Left ventricle myocardium inferior (tissue), 1 donor: ENCODE results near the gene CYBA. TPM values are rescaled to one million over a fixed set of nuclear protein-coding genes. Genes with fewer than 3 reads are reported as not detected.

ENCODE experiments used
- DNase-seq: peaks from one replicate; pipeline ENCODE4 v3.0.0-alpha.2; 2020
- H3K27ac ChIP-seq: fragments of 200-600 bp; replicated peaks from 2 replicates; pipeline ENCODE4 v1.8.0; 2021
- H3K27me3 ChIP-seq: fragments of 200-600 bp; 2 replicates; pipeline ENCODE4 v1.8.0; 2021; ENCODE audit warnings: low read depth
- H3K36me3 ChIP-seq: fragments of 200-600 bp; 2 replicates; pipeline ENCODE4 v1.8.0; 2021
- H3K4me1 ChIP-seq: fragments of 200-600 bp; 2 replicates; pipeline ENCODE4 v1.8.0; 2021
- H3K4me3 ChIP-seq: fragments of 200-600 bp; 2 replicates; pipeline ENCODE4 v1.8.0; 2021; ENCODE audit warnings: mild to moderate bottlenecking, moderate library complexity
- H3K9me3 ChIP-seq: fragments of 200-600 bp; replicated peaks from 2 replicates; pipeline ENCODE4 v1.8.0; 2021
- intact Hi-C: fragments of 100-400 bp; cut with micrococcal nuclease; formaldehyde crosslinking; loops from one replicate; pipeline ENCODE4 v1.11.0; 2022
- long read RNA-seq: library from polyadenylated mRNA; unstranded; transcript quantifications from one replicate; pipeline ENCODE4 v2.0.0, GENCODE V29; 2021
- total RNA-seq: library from RNA; stranded (reverse); fragmentation: NEBNext Ultra II Directional; extraction: Animal tissue kit (Norgen Biotek cat#: 25700); gene quantifications from one replicate; pipeline ENCODE4 v1.2.1, GENCODE V29; 2021
- TF ChIP-seq, protein P1 (sequence below): fragments of 200-600 bp; IDR thresholded peaks from 2 replicates; pipeline ENCODE4 v1.8.0; 2021; ENCODE audit warnings: antibody characterized with exemption, mild to moderate bottlenecking, borderline replicate concordance
- donor health status: DM: no; HTN: yes; CAD: no; lungs with severe emphysema.

Gene CYBA
- total RNA-seq = 42.6 TPM
- long read RNA-seq, transcript CYBA-201 (6 exons, 797 nt) = major isoform, 24 of 32 reads
- long read RNA-seq, partial matches to known transcripts = 3 of 32 reads
- long read RNA-seq, other reads (novel, unspliced or antisense) = 5 of 32 reads

DNA sequence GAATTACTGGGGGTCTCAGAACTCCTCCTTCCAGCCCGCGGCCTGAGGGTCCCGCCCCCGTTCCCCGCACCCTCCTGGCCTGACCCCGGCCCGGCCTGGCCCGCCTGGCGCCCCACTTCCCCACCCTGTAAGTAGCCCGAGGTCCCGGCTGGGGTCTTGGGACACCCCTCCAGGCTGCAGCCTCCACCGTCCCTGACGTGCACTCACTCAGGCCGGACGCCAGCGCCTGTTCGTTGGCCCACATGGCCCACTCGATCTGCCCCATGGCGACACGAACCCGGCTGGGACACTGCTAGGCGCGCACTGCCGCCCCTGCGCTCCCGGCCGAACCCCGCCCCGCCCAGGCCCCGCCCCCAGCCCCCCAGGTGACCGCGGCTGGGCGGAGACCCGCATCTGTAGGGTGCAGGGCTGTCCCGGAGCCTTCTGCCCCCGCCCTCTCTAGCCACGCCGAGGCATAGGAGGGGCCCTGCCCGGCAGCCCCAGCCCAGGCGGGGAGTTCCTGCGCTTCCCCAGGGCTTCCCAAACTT, at the start of gene CYBA:
CYBA (minus strand) TSS at position 305 of the 527 bp plus-strand sequence; CDS start at position 265, 40 bp downstream.
- DNase-seq = peak; percentile 82
- intact Hi-C loops = no loop called here
- H3K4me1 ChIP-seq = peaks cover 30% of the 10 kb centered on the region
- H3K4me3 ChIP-seq = peak within 1 kb of the TSS; percentile 89
- no peaks in the 10 kb centered on the region for H3K27me3 ChIP-seq
- peaks cover 23% of the 10 kb centered on the region for H3K36me3 ChIP-seq
- TF ChIP-seq, protein P1, sequence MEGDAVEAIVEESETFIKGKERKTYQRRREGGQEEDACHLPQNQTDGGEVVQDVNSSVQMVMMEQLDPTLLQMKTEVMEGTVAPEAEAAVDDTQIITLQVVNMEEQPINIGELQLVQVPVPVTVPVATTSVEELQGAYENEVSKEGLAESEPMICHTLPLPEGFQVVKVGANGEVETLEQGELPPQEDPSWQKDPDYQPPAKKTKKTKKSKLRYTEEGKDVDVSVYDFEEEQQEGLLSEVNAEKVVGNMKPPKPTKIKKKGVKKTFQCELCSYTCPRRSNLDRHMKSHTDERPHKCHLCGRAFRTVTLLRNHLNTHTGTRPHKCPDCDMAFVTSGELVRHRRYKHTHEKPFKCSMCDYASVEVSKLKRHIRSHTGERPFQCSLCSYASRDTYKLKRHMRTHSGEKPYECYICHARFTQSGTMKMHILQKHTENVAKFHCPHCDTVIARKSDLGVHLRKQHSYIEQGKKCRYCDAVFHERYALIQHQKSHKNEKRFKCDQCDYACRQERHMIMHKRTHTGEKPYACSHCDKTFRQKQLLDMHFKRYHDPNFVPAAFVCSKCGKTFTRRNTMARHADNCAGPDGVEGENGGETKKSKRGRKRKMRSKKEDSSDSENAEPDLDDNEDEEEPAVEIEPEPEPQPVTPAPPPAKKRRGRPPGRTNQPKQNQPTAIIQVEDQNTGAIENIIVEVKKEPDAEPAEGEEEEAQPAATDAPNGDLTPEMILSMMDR = no peak
- peak within 1 kb of the TSS; percentile 84 for H3K27ac ChIP-seq
- H3K9me3 ChIP-seq = no peaks in the 10 kb centered on the region

DNA sequence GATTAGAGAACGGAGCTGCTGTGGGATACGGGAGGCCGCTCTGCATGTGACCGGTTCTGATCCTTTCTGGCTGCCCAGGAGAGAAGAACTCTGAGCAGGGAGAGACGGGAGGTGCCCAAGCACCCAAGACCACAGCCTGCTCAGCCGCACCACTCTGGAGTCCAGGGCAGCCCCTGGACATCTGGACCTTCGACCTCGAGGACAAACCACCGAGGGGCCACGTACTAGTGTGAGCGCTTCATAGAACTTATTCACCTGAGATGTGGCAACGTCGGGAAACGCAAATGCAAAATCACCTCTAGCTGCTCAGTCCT, 49.4 kb upstream of the CYBA start:
- intact Hi-C loops = no loop called here
- peak overlapping the region; percentile 85 for H3K27ac ChIP-seq
- H3K36me3 ChIP-seq = peaks cover 33% of the 10 kb centered on the region
- H3K27me3 ChIP-seq = no peaks in the 10 kb centered on the region
- peaks cover 58% of the 10 kb centered on the region for H3K4me1 ChIP-seq
- TF ChIP-seq, protein P1 = no peak
- H3K4me3 ChIP-seq = peak overlapping the region; percentile 48
- H3K9me3 ChIP-seq = no peaks in the 10 kb centered on the region
- DNase-seq = no peak

DNA sequence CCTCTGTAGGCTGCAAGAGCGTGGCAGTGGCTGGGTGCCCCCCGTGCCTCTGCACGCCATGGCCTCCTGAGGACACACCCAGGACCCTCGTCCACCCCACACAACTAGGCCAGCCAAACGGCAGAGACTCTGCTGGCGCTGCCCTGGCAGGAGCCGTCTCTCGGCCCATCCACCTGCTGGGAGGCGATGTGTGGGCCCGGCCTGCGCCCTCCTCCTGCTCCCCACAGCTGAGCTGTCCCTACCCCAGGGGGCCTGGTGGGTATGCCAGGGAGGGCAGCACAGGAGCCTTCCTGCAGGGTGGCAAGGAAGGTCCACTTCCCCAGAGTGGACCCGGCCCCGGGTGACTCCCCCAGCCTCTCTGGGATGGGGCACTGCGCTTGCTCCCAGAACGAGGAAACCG, 48.3 kb upstream of the CYBA start:
- Histone ChIP-seq H3K4me3 (no peak overlapping the region), H3K4me1 (peaks cover 47% of the 10 kb centered on the region), H3K27me3 (no peaks in the 10 kb centered on the region), H3K36me3 (peaks cover 33% of the 10 kb centered on the region), H3K9me3 (no peaks in the 10 kb centered on the region), H3K27ac (no peak overlapping the region)
- no peak for DNase-seq
- intact Hi-C loops = no loop called here
- TF ChIP-seq, protein P1 = no peak

DNA sequence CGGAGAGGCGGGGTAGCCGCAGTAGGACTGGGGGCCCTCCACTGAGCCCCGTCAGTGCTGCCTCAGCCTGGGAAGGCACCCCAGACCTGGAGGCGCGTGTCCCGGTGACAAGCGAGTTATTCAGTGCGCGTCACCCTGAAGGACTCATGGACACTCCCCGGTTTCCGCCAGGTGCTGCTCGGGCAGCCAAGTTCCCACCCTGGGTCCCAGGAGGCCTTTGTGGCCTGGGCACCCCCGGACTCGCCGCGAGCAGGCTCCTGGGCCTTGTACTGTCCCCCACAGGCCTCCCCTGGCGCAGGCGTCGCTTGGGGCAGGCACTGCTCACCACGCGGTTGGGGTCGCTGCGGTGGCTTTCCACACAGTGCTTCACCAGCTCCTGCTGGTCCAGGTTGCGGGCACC, 47.8 kb upstream of the CYBA start:
- Histone ChIP-seq H3K36me3 (peaks cover 33% of the 10 kb centered on the region), H3K4me3 (no peak overlapping the region), H3K27me3 (no peaks in the 10 kb centered on the region), H3K27ac (no peak overlapping the region), H3K4me1 (peaks cover 41% of the 10 kb centered on the region), H3K9me3 (no peaks in the 10 kb centered on the region)
- no peak for DNase-seq
- TF ChIP-seq, protein P1 = no peak
- intact Hi-C loops = no loop called here

DNA sequence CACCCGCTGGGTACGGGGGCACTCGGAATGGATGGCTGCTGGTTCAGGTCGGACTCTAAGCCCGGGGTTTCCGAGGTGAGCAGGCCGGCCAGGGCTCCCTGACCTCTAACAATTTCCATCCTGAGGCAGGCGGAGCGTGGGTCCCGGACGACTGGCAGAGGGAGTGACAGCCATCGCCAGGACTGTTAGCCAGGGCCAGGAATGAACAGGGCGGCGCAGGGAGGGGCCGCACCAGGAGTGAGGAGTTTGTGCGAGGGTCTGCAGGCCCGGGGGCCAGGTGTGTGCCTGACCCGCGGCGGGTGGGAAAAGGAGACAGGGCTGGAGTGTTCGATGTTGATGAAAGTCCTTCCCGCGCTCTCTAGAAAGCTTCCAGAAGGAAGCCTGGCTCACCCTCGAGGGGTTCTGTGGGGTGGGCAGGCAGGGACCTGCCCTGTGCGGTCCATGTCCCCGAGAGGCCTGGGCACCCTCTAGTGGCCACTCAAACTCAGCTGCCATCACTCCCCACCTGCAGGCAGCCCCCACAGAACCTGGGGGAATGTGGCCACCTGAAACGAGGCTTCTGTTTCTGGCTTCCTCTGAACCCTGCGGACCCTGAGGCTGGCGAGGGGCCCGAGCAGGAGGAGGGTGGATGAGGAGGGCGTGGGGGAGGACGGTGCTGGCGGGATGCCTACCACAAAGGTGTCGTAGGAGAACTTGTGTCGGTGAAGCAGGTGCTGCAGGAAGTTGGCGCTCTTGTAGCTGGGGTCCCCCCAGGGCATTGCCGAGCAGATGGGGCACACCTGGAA, 47.2 kb upstream of the CYBA start:
- TF ChIP-seq, protein P1 = peak; percentile 55
- H3K27me3 ChIP-seq = no peaks in the 10 kb centered on the region
- intact Hi-C loops = no loop called here
- H3K4me1 ChIP-seq = peaks cover 35% of the 10 kb centered on the region
- no peak for DNase-seq
- no peaks in the 10 kb centered on the region for H3K9me3 ChIP-seq
- no peak overlapping the region for H3K4me3 ChIP-seq
- no peak overlapping the region for H3K27ac ChIP-seq
- H3K36me3 ChIP-seq = peaks cover 33% of the 10 kb centered on the region
